M059J (cell line): Measurements from ENCODE around the gene ZNF407. TPM values are rescaled to one million over a fixed set of nuclear protein-coding genes. Genes with fewer than 3 reads are reported as not detected.

ENCODE experiments used
- DNase-seq: peaks from one replicate; pipeline ENCODE4 v3.0.0-alpha.2; 2012; ENCODE audit warnings: low read depth
- total RNA-seq: library from RNA; depleted of rRNA; stranded (reverse); fragments of >200 nt; shearing (Covaris generic); gene quantifications from 2 replicates; pipeline ENCODE4 v1.2.3, GENCODE V29; 2014

Gene ZNF407
- total RNA-seq, 1 experiment from 2014 or later = 5.9 TPM

GRCh38 chr18:74679006-74679678, 81.5 kb downstream of the ZNF407 start:
- no peak for DNase-seq

GRCh38 chr18:74679679-74680076, 82.0 kb downstream of the ZNF407 start:
- DNase-seq = no peak

GRCh38 chr18:74682141-74682990, 84.7 kb downstream of the ZNF407 start:
- peak; percentile 24 for DNase-seq

DNA sequence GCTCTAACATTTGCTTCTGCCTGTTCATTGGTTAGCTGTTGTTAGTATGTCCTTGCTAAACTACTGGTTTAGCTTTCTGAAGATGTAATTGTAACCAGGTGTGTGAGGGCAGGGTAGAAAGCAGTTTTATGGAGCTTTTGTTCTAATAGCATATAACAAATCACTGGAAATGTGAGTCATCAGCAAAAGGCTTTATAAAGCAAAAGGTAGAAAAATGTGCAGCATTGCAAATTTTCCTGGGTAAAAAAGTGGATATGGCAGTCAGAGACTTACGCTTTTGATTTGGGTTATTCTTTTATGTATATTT, 85.3 kb downstream of the ZNF407 start:
- DNase-seq = peak; percentile 12

GRCh38 chr18:74683573-74683972, 85.9 kb downstream of the ZNF407 start:
- no peak for DNase-seq

DNA sequence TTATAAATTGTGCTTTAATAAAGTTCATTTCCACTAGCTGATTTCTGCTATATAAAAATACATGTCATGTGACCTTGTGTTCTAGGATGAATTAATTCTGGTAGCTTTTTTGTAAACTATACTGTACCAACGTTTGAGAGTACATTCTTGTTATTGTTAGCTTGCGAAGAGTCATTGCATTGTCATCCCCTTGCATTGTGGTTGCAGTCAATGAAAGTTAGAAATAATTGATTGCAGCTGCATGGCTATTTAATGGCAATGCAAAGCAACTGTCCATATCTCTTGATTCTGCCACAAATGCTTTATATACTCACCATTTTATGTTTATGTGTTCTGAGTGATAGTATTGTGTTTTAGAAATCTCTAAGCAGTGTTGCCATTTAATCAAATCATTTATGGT, 91.6 kb downstream of the ZNF407 start:
- peak; percentile 5 for DNase-seq

DNA sequence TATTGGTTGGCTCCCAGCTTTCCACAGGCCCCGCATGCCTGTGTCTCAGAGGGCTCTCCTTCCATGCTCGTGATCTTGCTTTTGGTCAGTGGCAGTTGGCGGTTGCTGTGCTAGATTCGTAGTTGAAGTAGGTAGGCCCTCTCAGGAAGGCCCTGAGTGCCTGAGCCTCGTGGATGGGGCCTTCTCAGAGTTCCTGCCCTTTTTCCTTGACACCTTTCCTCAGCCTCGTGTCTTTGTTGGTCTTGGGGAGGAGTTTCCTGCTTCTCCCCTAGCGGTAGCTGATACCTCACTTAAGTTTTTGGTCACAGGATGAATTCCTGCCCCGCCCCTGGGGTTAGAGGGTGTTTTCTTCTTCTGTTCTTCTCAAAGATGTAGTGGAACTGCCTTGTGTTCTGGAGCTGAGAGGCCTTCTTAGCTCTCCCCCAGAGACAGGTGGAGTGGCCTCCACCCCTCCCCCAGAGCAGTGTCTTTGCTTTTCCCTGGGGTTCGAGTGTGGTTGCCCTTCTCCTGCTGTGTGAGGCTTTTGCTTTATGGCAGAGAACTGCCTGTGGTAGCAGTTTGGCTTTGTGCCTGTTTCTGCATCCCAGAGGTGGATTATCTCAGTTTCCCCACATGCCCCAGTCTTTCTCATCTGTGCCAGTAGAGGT, 94.8 kb downstream of the ZNF407 start:
- no peak for DNase-seq

- DNase-seq = no peak
Observed at GRCh38 chr18:74694436-74694835, 96.8 kb downstream of the ZNF407 start.

GRCh38 chr18:74695170-74695569, 97.5 kb downstream of the ZNF407 start:
- no peak for DNase-seq

DNA sequence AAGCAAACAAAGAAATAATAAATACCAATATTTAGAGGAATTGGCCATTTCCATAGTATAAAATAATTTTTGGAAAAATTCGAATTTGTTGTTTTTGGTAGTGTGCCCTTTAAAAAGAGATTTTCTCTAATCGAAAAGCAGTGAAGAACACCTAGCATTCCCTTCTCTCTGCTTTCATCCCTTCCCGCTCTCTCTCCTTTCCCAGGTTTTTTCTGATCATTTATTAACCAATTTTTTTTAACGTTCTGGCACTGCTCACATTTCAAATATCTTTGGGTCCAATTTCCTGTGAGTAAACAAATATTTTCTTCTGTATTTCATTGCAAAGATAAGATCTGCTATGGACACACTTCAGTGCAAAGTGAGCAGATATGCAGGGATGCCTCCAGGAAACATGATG, 101.2 kb downstream of the ZNF407 start:
- DNase-seq = no peak

DNA sequence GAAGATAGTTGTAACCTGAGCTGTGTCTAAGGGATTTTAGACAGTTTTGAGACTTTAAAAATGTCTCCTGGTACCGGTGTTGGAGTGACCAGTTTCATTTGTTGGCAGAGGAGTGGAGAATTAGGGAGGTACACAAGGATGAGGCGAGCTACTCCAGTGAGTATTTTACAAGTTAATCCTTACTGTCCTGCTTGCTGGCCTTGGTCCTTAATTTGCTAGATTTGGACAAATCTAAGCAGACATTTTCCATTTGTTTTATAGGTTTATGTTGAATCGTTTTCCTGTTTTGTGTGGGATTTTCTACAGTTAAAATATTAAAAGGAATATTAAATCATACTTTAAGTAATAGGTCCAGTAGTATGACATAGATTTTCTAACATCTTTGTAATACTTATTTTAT, 101.8 kb downstream of the ZNF407 start:
- DNase-seq = no peak

DNA sequence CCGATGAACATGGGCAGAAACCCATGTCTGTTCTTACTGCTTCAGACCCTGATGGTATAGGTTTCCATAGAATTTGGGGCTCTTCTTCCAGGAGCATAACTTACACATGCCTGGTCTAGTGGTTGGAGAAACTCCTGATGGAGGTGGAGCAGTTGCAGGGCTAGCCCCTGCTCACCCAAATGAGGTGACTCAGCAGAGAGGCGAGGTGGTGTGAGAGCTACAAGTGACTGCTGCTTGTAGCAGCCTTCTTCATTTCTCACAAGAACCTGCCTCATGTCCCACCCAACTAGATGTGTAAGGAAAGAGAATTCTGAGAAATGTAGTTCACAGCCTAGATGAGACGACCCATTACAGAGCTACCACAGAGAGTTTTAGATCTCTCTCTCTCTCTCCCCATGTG, 105.3 kb downstream of the ZNF407 start:
- DNase-seq = no peak

- no peak for DNase-seq
Observed at GRCh38 chr18:74708169-74708568, 110.5 kb downstream of the ZNF407 start.

GRCh38 chr18:74709452-74709851, 111.8 kb downstream of the ZNF407 start:
- no peak for DNase-seq

DNA sequence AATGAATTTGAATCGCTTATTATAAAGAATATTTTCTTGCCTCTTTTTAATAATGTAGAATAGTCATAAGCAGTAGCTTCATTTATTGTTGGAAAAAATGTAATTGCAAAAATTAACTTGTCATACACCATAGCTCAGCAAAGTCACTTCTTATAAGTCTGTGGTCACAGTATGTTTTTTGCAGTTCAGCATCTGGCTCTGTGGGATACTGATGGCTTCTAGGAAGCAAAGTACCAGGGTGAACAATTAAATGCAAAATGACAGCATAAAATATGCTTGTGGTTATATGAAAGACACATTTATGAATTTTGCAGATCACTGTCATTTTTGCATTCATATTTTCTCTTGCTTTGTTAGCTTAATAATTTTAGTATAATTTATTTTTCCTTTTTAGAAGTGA, 116.5 kb downstream of the ZNF407 start:
- DNase-seq = no peak

DNA sequence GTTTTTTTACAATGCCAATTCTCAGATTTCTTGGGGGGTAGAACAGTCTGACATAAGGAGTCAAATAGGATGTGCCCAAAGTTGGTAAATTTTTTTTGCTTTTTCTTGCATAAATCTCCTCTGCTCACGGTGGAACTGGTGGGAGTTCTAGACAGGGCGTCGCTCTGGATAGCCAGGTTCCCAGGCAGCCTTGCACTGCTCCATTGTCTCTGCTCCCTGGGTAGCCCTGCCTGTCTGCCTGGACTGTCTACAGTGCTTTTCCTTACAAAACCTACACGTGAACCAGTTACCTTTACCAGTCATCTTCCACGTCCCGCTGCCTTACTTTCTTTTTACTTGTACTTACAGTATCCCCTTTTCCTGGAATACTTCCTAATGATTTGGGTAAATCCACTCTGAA, 117.1 kb downstream of the ZNF407 start:
- DNase-seq = no peak

GRCh38 chr18:74715306-74715705, 117.6 kb downstream of the ZNF407 start:
- no peak for DNase-seq

GRCh38 chr18:74715865-74716712, 118.4 kb downstream of the ZNF407 start:
- DNase-seq = no peak

DNA sequence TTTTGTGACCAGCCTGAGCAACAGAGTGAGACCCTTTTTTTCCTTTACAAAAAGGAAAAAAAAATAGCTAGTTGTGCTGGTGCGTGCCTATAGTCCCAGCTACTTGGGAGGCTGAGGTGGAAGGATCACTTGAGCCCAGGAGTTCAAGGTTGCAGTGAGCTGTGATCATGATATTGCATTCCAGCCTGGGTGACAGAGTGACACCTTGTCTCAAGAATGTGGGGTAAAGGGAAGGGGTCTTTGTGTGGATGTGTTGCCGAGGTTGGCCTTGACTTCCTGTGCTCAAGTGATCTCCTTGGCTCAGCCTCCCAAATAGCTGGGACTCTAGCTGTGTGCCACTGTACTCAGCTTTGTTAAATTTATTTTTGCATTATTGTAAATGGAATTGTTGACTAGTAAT, 120.6 kb downstream of the ZNF407 start:
- DNase-seq = no peak

DNA sequence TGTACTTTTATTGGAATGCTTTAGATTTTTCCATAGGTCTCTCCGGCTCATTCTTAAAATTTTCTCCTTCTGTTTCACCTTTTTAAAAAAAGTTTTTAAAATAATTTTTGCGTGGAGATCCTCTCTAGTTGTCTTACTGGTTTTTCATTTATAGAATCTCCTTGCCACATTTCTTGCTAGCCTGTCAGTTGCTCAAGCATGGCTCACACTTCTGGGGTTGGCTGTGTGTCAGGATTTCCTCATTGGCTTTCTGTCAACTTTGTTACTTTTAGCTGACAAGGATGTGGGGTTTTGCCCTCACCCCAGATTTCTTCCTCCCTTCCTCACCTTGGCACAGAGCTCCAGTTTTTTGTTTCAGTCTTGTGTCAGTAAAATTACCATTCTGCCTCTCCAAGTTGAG, 124.6 kb downstream of the ZNF407 start:
- peak; percentile 54 for DNase-seq

DNA sequence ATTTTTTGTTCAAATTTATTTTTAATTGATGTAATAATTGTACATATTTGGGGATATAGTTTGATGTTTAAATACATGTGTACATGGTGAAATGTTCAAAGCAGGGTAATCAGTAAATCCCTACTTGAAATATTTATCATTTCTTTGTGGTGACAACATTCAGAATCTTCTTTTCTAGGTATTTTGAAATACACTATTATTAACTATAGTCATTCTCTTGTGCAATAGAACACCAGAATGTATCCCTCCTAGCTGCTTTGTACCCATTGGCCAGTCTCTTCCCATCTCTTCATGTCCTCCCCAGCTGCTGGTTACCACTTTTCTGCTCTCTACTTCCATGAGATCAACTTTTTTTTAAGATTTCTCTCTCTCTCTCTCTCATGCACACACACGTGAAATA, 126.5 kb downstream of the ZNF407 start:
- no peak for DNase-seq

DNA sequence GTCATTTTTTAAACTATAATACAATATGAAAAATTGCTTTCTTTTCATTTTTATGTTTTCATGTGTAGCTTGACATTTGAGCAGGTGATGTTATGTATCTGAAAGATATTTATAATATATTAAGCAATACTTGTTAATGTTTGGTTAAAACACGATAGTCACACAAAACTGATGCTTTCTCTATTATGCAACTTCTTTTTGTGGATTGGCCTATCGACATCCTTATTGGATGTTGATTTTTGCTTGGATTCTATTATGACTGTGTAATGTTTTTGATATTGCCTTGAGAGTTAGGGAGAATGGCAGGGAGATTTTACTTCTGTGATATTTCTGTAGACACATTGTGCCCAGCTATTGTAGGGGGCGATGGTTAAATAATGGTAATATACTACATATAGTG, 128.0 kb downstream of the ZNF407 start:
- no peak for DNase-seq
